ENCODE data around the gene ASB3.

Gene ASB3

GRCh38 chr2:53640466-53640865, 146.3 kb downstream of the ASB3 start:
- no peak for DNase-seq

- DNase-seq = no peak
Measured at GRCh38 chr2:53636596-53636995, 150.2 kb downstream of the ASB3 start.

- DNase-seq = no peak
Measured at GRCh38 chr2:53636109-53636508, 150.6 kb downstream of the ASB3 start.

GRCh38 chr2:53635694-53636093, 151.1 kb downstream of the ASB3 start:
- no peak for DNase-seq

GRCh38 chr2:53633441-53633840, 153.3 kb downstream of the ASB3 start:
- DNase-seq = no peak

GRCh38 chr2:53632714-53633113, 154.0 kb downstream of the ASB3 start:
- DNase-seq = no peak

- DNase-seq = no peak
Measured at GRCh38 chr2:53632126-53632460, 154.7 kb downstream of the ASB3 start.

GRCh38 chr2:53631313-53632125, 155.2 kb downstream of the ASB3 start:
- no peak for DNase-seq

GRCh38 chr2:53630026-53630606, 156.6 kb downstream of the ASB3 start:
- no peak for DNase-seq

GRCh38 chr2:53629501-53629900, 157.3 kb downstream of the ASB3 start:
- DNase-seq = no peak

GRCh38 chr2:53629001-53629400, 157.8 kb downstream of the ASB3 start:
- no peak for DNase-seq

GRCh38 chr2:53622141-53622540, 164.6 kb downstream of the ASB3 start:
- DNase-seq = no peak

- DNase-seq = no peak
Measured at GRCh38 chr2:53620981-53621380, 165.8 kb downstream of the ASB3 start.

All from NCI-H1436 treated with DMSO at 0.1 percent for 48 hours (cell line).